HG03097 (cell line): Measurements from ENCODE around the gene CYP11A1.

ENCODE experiments used
- ATAC-seq: cut with Tn5 transposase; IDR thresholded peaks from one replicate; pipeline ENCODE4 v1.9.1; 2021; ENCODE audit not compliant: unreplicated experiment, low FRiP score

CYP11A1 gene

DNA sequence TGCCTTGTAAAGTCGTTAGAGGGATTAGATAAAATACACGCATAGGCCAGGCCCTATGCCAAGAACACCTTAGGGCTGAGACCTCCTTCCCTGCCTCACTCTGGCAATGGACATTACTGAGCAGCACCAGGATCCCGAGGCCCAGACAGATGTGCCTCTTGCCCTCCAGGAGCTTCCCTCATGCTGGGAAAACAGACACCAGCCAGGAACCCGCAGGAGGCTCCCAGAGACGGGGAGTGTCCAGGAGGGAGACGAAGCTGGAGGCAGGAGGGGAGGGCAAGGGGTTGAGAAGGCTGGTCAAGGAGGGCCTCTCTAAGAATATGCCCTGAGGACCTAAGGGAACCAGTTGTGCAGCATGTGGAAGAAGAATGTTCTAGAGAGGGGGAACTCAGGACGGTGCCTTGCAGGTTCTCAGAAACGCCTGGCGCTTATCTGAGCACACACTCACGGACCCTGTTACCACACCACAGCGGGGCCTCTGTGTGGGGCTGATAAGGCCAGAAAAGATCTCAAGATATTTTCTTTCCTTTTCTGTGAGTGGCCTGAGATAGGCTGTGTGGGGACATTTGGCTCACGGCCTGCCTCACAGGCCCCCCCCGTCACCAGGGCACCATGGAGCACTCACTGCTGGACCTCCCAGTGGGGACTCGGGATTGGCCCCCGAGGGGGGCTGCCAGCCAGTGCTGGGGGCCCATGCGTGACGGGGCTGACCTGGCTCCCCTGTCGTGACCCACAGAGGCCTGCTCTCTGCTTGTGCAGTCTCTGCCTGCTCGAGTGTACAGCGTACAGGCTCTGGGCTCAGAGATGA lies 22.0 kb upstream of the CYP11A1 start:
- ATAC-seq: no peak

DNA sequence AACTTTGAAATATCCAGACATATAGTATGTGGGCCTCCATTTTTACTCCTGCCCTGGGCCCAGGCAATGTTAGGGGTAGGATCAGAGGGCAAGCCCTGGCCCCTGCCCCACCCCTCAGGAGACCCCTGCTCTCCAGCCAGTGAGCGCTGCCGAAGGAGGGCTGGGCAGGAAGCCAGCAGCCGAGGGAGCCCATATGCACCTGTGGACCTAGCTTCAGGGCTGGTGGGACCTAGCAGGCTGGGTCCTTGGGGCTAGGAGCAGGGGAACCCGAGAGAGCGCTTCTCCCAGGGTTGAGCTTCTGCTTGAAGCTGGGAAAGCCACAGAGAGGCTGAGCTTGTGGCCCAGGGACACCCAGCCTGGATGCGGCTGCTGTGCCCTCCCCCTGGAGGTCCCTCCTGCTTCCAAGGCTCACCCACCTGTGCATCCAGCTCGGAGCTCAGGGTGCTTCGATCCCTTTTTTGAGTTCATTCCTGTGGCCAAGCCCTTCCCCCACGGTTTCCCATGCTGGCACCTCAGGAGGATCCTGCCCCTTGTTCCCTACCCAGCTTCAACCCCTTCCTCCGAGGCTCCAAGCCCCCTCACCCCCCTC lies 21.0 kb upstream of the CYP11A1 start:
- no peak for ATAC-seq

DNA sequence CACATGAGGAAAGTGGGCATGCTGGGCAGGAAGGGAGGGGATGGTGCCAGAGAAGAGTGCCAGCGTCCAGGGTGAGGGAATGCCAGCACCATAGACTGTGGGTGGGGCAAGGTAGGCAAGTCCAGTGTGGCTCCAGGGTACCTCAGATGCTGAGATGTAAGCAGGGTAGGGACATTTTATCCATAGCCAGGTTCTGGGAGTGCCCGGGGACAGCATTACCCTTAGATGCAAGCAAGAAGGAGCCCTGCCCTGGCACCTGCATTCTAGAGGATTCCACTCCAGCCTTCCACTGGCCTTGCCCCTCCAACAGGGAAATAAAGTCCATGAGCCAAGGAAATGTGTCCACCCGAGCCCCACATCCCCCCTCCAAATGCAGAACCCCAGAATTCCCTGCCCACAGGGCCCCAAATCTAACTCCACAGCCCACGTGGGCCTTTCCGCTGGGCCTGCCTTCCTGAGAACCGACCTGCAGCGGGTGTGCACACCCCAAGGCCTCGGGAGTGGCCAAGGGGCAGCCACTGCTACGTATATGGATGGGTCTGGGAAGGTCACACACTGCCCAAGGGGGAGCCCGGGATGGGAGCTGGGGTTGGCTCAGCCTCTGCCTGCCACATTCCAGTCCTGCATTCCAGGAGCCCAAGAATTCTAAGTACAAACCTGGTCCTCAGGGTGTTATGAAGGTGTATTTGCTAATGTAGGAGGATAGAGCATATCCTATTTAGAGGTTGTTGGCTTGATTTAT lies 20.3 kb upstream of the CYP11A1 start:
- no peak for ATAC-seq

DNA sequence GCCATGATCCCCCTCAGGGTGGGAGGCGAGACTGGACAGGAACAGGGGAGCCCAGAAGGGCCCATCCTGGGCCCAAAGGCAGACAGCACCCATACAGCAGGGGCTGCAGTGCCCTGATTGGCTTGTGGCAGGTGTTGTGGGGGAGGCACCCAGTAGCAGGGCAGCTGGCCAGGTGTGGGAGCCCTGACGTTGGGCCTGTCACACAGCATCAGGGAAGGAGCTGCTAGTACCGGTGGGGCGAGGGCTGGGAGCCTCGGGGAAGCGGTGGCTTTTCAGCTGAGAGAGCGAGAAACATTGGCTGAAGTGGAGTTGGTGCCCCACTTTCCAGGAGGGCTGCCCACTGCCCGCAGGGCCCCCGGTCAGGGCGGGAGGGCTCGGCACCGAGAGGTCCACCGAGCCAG lies 19.7 kb upstream of the CYP11A1 start:
- ATAC-seq: no peak

DNA sequence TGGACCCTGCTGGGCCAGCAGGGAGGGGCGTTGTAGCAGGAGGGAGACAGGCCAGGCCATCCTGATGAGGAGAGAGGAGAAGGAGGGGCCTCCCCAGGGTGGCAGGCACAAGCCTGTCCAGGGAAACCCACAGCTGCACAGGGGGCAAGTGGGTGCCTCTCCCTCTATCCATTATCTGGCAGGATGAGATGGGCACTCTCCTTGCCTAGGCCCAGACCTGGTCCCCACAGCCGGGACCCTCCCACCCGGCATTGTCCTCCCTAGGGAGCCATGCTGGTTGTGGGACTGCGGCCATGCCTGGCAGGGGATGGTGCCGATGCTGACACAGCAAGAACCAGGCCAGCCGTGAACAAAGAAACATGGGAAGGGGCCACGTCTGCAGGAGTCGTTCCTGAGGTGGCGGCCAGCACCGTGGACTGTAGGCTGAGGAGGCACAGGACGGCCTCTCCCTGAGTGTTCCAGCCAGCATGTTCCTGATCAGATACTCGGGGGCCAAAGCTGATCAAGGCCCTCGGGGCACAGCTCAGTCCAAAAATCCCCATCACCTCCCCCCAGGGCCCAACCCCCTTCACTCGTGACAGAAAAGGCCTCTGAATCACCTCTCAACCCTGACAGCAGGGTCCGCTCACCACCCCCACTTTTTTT lies 19.2 kb upstream of the CYP11A1 start:
- no peak for ATAC-seq

DNA sequence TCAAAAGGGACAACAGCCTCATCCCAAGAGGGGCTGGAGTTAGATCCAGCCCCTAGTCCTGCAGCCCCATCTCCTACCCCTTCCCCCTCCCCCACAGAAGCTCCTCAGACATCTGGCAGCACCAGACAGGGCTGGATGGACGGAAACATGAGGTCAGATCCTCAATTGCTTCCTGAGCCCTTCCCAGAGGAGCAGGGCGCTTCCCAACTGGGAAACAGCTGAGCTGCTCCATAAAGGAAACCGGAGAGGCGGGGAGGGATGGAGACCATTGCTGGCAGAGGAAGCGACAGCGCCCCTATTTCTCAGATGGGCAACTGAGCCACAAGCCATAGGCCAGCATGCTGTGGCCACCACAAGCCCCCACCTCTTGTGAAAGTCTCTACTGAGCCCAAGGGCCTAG lies 18.3 kb upstream of the CYP11A1 start:
- ATAC-seq: no peak

DNA sequence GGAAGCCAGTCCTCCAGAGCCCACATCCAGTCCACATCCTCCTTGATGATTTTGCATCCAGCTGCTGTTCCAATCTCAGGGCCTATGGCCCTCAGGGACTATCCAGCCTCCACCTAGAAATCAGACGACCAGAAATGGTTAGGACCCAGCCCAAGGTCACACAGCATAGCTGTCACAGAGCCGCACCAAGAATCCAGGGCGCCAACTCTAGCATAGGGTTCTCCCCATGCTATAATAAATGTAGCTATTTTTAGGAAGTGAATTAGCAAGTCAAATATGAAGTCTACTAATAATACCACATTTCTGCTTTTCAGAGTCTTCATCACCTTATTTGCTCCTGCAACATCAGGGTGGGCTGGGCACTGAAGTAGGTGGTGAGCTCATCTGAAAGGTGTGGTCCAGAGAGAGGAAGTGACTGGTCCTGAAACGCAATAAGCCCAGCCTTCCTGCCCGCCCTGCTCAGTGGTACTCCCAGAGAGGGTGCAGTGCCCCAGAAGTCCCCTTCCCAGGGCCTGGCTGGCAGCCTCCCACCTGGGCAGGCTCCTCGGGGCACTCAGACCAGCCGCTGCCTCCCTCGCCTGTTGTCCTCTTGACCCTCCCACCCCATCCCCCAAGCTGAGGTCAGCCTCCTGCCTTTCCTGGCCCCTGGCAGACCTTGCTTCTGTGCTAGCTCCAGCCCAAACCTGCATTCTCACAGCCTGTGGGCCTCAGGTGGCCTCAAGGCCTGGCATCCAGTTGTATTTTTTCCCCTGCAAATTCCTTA lies 17.6 kb upstream of the CYP11A1 start:
- peak; percentile 48 for ATAC-seq

DNA sequence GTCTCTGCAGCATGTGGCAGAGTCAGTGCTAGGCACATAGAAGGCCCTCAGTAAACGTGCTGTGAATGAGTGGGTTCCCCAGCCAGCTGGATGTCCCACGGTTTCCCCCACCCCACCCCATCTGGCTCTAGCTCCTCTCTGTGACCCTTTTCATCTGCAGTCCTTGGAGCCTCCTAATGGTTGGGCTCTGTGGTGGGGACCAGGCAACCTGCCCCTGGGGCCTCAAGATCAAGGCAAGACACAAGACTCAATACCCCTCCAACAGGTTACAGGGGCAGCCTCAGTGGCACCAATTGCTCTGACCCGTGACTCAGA lies 17.1 kb upstream of the CYP11A1 start:
- ATAC-seq: no peak

DNA sequence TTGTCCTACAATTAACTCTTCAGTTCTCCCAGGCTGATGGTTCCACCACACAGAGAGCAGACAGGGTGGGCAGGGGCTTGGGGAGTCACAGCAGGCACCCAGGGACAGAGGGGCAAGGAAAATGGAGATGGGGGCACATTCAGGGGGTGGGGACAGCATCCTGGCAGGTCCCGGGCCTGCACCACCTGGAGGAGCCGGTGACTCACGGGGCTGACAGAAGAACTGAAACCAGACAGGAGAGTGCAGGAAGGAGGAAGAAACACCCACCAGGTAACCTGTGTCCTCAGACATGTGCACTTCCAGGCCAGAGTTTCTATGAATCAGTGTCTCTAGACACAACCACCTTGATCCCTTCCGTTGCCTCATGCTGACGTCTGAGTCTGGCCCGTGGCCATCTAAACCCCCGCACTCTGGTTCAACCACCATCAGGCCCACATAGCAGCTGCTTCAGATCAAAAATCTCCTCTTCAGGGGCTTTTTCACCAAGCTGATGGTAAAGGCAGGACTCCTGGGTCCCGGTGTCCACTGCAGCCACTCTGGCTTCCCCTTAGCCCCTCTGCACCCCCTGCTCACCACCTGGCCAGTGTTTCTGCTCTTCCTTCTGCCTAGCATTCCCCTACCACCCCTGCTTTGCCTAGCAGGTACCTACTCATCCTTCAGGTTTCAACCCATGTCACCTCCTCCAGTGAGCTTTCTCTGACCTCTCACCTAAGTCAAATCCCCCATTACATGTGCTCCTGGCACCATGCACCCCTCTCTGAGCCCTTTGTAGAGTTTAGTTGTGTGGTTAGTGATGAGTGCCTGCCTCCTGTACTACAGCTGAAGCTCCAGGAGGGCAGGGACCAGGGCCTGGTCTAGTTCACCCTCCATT lies 16.5 kb upstream of the CYP11A1 start:
- ATAC-seq: peak; percentile 48

DNA sequence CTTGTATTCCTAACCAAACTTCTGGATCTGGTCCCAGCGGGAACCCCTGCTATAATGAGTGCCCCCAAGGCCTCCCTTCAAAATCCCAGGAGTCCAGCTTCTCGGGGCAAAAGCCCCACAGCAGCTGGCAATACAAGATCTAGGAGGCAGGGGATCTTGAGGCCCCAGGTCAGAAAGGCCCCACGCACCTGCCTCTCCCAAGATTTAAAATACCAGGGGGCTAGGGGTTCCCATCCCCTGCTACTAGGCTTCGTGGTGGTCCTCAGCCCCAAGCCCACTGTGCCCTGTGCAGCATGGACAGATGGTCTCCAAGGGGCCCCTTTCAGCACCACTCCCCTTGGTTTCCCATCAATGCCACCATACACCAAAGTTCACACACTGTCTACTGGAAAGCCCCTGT lies 15.8 kb upstream of the CYP11A1 start:
- ATAC-seq: peak; percentile 3

DNA sequence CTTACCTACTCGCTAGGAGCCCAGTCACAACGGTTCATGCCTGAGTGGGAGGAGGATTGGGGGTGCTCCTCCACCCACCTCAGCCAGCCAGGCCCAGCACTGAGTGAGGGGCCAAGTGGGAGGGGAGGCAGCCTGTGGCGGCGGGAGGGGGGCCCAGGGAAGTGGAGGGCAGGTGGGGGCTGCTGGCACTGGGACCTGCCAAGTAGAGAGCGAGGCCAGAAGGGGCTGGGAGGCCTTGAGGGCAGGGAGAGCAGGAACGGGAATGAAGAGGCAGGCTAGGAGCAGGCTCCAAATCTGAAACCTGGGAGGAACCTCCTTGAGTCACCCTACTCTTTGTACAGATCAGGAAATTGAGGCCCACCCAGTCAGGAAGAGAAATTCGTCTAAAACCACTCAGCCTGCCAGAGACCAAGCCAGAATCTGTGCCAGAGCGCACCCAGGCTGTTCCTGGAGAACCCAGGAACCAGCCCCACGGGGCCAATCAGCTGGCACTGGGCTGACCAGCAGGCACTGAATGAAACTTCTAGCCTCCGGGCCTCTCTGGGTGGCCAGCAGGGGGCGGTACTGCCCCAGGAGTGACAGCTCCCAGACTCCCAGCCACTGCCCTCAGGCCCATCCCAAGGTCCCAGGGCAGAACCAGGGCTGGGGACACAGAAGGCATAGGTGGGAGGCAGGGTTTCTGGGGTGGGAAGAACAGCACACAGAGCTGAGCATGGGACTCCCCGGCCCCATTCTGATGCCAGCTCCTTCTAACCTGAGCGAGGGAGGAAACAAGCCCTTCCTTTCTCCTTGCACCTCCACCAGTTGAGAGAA lies 14.8 kb upstream of the CYP11A1 start:
- peak; percentile 30 for ATAC-seq

DNA sequence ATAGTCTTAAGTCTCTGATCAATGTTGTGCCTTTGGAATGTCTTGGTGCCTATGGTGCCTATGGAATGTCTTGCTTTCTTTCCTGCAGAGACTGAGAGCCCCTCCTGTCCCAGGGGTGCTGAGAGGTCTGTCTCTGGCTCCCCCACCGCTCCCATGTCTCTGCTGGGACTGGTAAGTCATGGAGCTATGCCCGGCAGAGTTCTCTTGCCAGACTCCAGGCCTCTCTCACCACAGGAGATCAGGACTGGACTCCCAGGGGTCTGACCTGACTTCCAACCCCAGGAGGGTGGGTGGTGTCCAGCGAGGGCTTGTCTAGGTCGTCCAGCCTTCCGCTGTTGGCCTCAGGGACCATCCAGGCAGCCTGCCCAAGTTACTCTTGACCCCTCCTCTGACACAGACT lies 14.0 kb upstream of the CYP11A1 start:
- no peak for ATAC-seq

DNA sequence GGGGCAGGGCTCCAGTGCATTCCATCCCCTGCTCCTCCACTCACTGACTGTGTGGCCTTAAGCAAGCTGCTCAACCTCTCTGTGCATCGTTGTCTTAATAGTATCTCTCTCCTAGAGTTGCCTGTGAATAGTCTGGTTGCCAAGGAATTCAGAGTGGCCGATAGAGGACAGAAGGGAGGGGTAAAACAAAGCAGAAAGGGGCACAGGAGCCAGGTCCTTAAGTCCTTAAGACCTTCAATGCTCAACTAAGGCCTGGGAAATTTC lies 13.7 kb upstream of the CYP11A1 start:
- ATAC-seq: no peak

DNA sequence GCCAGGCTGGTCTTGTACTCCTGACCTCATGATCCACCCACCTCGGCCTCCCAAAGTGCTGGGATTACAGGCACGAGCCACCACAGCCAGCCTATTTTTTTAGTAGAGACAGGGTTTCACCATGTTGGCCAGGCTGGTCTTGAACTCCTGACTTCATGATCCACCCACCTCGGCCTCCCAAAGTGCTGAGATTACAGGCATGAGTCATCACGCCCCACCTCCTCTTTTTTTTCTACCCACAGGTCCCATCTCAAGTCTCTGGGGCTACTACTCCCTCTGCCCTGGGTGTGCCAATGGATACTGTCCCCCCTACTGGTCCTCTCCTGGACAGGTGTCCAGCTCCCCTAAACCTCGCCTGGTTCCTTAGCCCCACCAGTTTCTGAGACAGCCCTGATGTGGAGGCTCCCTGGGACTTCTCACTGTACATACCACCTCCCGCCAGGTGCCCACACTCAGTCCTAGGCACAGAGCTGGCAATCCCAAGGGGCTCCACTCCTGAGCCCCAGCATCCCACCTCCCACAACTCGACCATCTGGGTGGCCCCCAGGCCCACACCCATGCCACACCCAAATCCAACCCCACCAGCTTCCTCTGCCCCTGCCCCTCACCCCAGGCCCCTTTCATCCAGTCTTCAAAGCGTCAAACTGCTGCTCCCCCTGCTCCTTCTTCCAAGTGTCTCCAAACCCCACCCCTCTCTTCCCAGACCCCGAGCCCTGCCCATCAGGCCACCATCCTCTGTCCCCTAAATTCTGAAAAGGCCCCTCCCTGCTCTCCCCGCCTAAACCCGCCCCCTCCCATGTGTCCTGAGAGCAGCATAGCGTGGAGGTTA lies 13.1 kb upstream of the CYP11A1 start:
- no peak for ATAC-seq

DNA sequence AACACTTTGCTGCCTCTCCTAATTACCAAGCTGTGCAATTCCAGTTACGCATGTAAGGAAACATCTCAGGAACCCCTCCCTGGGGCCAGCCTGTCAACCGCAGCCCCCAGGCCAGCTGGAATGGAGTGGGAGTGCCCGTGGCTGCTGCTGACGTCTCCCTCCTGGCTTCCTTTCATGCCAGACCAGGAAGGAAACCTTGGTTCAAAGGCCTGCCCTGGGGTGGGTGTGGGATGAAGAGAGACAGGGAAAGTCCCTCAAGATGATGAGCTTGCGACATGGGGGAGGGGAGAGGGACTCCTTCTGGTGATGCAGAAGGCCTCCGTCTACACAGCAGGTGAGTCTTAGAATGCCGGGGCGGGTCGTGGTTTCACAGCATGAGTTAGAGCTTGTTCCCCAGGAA lies 11.4 kb upstream of the CYP11A1 start:
- ATAC-seq: no peak

DNA sequence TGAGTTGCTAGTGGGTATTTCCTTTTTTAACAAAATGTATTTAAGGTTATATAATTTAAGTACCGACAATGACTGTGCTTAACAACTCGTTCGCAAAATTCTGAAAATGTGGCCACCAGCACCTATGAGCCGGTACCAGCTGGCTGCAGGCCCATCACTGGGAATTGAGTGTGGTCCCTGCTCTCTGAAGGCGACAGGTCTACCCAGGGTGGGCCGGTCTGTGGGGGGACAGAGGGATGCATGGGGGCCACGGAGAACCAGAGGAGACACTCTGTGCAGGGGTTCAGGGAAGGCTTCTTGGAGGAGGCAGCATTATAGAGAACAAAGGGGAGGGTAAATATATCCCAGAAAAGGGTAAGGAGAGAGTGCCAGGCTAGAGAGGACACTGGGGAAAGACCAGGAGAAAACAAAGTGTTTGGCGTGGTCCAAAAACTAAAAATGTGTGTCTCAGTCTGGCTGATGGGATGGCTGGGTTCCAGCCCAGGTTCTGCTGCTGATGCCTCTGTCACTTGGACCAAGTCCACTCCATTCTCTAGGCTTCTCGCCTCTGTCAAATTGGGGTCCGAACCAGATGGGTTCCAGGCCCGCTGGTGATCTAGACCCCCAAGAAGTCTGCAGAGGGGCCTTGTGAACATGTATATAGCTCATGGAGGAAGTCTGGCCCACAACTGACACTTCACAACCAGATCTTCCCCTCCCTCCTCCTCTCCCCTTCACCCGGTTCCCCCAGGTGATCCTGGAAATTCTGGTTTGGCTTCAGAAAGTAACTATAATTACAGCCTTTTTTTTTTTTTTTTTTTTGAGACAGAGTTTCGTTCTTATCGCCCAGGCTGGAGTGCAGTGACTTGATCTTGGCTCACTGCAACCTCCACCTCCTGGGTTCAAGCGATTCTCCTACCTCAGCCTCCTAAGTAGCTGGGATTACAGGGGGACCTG lies 10.7 kb upstream of the CYP11A1 start:
- ATAC-seq: no peak

DNA sequence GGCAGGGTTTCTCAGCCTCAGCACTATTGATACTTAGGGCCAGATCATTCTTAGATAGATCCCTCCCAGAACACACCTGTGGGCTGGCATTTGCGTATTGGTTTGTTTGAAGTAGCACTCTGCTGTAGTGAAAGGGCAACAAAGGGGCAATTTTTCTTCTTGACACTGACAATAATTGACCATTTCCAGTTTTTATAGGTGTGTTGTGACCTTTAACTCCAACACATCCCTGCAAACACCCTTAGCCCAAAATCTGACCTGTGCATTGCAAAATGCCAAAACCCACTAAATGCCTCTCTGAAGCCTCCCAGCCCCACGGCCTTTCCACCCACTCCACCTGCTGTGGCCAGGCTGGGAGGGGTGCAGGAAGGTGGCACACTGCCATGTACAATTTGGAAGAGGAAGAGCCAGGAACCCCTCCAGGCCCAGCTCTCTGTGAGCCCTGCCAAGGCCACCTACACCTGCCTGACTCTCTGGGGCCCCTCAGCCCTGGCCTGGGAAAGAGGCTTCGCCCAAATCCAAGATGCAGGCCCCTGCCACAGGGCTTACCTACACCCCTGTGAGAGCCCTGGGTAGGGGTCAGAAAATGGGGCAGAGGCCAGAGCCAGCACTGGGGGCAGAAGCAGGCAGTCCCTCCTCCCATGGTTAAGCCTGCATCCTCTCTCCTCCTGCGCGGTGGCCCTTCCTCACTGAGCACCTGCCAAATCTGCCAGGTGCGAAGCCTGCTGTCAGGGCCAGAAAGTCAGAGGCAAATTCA lies 9.6 kb upstream of the CYP11A1 start:
- ATAC-seq: no peak
